ENCODE results near the gene SAC3D1. TPM values are rescaled to one million over a fixed set of nuclear protein-coding genes. Genes with fewer than 3 reads are reported as not detected.

The SAC3D1 gene
- total and polyA plus RNA-seq, 9 of the 15 experiments (the other 6 are each of a cell fraction or from before 2014, with no cell fraction given): 0.20 to 35.2 (median 5.8) TPM

DNA sequence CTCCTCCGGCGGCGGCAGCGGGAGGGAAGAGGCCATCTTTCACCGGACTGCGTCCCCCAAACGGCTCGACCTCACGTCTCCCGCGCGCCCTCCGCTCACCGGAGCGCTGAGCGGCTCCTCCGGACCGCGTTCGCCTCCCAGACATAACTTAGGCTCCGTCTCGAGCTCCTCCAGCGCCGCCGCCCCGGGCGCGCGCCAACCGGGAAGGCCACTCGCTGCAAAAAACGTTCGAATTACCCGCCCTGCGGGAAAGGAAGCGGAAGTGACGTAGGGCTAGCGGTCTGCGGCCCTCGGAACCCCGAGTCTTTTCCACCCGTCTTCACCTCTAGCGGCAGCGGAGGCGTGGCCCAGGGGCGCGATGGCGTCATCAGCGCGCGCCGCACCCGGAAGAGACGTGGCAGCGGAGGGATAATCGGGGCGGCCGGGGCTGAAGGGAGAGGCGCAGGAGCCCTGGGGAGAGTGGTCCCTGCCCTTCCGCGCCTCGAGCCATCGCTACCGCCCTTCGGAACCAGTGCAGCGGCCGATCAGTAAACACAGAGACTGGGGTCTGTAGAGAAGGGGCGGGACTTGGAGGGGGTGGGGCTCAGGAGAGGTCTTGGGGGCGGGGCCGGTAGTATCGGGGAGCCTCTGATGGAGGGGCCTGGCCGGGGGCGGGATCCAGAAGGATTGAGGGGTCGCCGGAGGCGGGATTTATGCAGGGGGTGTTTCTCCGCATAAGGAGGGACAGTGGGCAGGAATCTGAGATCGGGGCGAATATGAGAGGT is 43.0 kb downstream of the SAC3D1 start, which contains the start of the genes CDCA5 and ZFPL1 (continued):
- TF ChIP-seq FOXA3 (CRISPR knock-in tag; conservative IDR thresholded peaks at IDR 0.05 in 1 of 2, IDR thresholded peaks at IDR 0.05 in 1 of 2) (no peak), EHMT2 (IDR thresholded peaks at IDR 0.05) (no peak), SIN3A (IDR thresholded peaks at IDR 0.05; ENCODE audit: borderline replicate concordance in 2 of 2, control insufficient read depth in 1 of 2, low read depth in 2 of 2, low read length in 2 of 2) (peak; percentile 78 to 99; a peak in 3 of 4 replicates), LEF1 (IDR thresholded peaks at IDR 0.05) (no peak), PHB2 (IDR thresholded peaks at IDR 0.05; ENCODE audit: low read depth) (no peak), CXXC5 (CRISPR knock-in tag; IDR thresholded peaks at IDR 0.05) (peak; percentile 96), POLR3G (IDR thresholded peaks at IDR 0.05; ENCODE audit: extremely low read depth, insufficient read length, insufficient replicate concordance) (no peak), ZNF75A (CRISPR knock-in tag; IDR thresholded peaks at IDR 0.05) (no peak), CBX2 (IDR thresholded peaks at IDR 0.05; ENCODE audit: insufficient read depth, low read length, poor library complexity, severe bottlenecking) (no peak)
- TF ChIP-seq, protein P1, sequence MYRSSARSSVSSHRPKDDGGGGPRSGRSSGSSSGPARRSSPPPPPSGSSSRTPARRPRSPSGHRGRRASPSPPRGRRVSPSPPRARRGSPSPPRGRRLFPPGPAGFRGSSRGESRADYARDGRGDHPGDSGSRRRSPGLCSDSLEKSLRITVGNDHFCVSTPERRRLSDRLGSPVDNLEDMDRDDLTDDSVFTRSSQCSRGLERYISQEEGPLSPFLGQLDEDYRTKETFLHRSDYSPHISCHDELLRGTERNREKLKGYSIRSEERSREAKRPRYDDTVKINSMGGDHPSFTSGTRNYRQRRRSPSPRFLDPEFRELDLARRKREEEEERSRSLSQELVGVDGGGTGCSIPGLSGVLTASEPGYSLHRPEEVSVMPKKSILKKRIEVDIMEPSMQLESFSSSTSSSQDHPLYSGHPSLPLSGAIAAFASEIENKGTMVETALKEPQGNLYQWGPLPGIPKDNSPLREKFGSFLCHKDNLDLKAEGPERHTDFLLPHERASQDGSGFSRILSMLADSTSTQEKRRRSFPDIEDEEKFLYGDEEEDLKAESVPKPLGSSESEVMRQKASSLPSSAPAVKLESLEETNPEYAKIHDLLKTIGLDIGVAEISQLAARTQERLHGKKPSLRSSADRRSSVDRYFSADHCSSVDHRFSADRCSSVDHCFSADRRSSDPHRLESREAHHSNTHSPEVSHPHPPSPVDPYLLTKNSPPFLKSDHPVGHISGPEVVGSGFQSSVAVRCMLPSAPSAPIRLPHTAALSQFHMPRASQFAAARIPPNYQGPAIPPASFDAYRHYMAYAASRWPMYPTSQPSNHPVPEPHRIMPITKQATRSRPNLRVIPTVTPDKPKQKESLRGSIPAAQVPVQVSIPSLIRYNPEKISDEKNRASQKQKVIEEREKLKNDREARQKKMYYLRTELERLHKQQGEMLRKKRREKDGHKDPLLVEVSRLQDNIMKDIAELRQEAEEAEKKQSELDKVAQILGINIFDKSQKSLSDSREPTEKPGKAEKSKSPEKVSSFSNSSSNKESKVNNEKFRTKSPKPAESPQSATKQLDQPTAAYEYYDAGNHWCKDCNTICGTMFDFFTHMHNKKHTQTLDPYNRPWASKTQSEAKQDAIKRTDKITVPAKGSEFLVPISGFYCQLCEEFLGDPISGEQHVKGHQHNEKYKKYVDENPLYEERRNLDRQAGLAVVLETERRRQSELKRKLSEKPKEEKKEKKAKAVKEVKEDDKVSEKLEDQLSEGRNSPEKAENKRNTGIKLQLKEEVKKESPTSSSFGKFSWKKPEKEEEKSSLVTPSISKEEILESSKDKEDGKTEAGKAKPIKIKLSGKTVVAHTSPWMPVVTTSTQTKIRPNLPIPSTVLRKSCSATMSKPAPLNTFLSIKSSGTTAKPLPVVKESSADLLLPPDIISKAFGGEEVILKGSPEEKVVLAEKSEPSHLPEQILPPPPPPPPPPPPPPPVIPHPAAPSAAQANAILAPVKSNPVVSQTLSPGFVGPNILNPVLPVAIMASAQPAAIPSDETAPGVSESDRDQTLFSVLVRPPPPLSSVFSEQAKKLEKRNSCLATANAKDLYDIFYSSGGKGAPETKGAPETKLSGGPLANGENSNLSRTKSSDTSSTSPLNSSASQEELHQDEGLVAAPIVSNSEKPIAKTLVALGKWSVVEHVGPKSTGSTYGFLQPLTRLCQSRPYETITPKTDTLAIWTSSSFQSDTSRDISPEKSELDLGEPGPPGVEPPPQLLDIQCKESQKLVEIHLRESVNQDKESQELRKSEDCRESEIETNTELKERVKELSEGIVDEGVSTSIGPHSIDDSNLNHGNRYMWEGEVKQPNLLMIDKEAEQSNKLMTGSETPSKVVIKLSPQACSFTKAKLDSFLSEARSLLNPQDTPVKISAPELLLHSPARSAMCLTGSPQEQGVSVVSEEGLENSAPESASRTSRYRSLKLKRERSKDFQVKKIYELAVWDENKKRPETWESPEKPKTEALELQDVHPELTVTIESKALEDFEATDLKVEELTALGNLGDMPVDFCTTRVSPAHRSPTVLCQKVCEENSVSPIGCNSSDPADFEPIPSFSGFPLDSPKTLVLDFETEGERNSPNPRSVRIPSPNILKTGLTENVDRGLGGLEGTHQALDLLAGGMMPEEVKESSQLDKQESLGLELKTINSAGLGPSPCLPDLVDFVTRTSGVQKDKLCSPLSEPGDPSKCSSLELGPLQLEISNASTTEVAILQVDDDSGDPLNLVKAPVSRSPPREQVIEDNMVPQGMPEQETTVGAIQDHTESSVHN (IDR thresholded peaks at IDR 0.05; ENCODE audit: borderline replicate concordance in 1 of 2, low read depth in 1 of 2): peak in 1 of 2 experiments; percentile 39; a peak in 1 of 4 replicates
- TF ChIP-seq, protein P2, sequence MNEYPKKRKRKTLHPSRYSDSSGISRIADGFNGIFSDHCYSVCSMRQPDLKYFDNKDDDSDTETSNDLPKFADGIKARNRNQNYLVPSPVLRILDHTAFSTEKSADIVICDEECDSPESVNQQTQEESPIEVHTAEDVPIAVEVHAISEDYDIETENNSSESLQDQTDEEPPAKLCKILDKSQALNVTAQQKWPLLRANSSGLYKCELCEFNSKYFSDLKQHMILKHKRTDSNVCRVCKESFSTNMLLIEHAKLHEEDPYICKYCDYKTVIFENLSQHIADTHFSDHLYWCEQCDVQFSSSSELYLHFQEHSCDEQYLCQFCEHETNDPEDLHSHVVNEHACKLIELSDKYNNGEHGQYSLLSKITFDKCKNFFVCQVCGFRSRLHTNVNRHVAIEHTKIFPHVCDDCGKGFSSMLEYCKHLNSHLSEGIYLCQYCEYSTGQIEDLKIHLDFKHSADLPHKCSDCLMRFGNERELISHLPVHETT (CRISPR knock-in tag; conservative IDR thresholded peaks at IDR 0.05 in 1 of 2, IDR thresholded peaks at IDR 0.05 in 1 of 2): no peak
- TF ChIP-seq, protein P3, sequence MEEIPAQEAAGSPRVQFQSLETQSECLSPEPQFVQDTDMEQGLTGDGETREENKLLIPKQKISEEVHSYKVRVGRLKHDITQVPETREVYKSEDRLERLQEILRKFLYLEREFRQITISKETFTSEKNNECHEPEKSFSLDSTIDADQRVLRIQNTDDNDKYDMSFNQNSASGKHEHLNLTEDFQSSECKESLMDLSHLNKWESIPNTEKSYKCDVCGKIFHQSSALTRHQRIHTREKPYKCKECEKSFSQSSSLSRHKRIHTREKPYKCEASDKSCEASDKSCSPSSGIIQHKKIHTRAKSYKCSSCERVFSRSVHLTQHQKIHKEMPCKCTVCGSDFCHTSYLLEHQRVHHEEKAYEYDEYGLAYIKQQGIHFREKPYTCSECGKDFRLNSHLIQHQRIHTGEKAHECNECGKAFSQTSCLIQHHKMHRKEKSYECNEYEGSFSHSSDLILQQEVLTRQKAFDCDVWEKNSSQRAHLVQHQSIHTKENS (CRISPR knock-in tag; IDR thresholded peaks at IDR 0.05): no peak
